ENCODE measurements around the gene ZNF687.

ZNF687 gene

GRCh38 chr1:151277249-151277648 is 4.8 kb upstream of the ZNF687 start:
- no peak overlapping the region for H3K27ac ChIP-seq
- H3K36me3 ChIP-seq, result 0 out of 2 replicates have a peak, but pooled peaks cover 19% of the 10 kb centered on the region
- no peaks in the 10 kb centered on the region for H3K9me3 ChIP-seq
- peak overlapping the region; percentile 50 for H3K4me2 ChIP-seq
- H3K4me1 ChIP-seq, result peaks cover 20% of the 10 kb centered on the region
- H3K9ac ChIP-seq, result no peak overlapping the region
- no peak overlapping the region for H3K4me3 ChIP-seq
- TF ChIP-seq Cebpa-rat (IDR thresholded peaks at IDR 0.05), result no peak
- no peaks in the 10 kb centered on the region for H3K27me3 ChIP-seq
- H4K20me1 ChIP-seq, result no peaks in the 10 kb centered on the region

- H3K9me3 ChIP-seq, result no peaks in the 10 kb centered on the region
Observed at GRCh38 chr1:151281225-151281968, 702 bp upstream of the ZNF687 start.

GRCh38 chr1:151282883-151283725 is 1.0 kb downstream of the ZNF687 start:
- Histone ChIP-seq H3K36me3 (peaks cover 37% of the 10 kb centered on the region), H3K4me3 (peak overlapping the region; percentile 98), H3K4me2 (peak overlapping the region; percentile 88), H3K4me1 (peaks cover 27% of the 10 kb centered on the region), H3K27ac (peak overlapping the region; percentile 94), H4K20me1 (peaks cover 58% of the 10 kb centered on the region), H3K9ac (peak overlapping the region; percentile 94), H3K9me3 (no peaks in the 10 kb centered on the region), H3K27me3 (no peaks in the 10 kb centered on the region)
- no peak for TF ChIP-seq Cebpa-rat (IDR thresholded peaks at IDR 0.05)

More at GRCh38 chr1:151281225-151281968, 702 bp upstream of the ZNF687 start:
- Histone ChIP-seq H3K27ac (peak overlapping the region; percentile 91), H3K4me1 (peaks cover 38% of the 10 kb centered on the region), H3K36me3 (peaks cover 20% of the 10 kb centered on the region), H3K9ac (peak overlapping the region; percentile 88), H3K4me3 (peak overlapping the region; percentile 98), H4K20me1 (peaks cover 41% of the 10 kb centered on the region), H3K4me2 (peak overlapping the region; percentile 82), H3K27me3 (no peaks in the 10 kb centered on the region)
- TF ChIP-seq Cebpa-rat (IDR thresholded peaks at IDR 0.05), result peak; percentile 52; the same call in 1 of the 2 replicates

- no peak overlapping the region for H3K4me3 ChIP-seq
- no peak overlapping the region for H3K27ac ChIP-seq
- peak overlapping the region; percentile 88 for H3K4me2 ChIP-seq
- H4K20me1 ChIP-seq, result peaks cover 68% of the 10 kb centered on the region
- peaks cover 37% of the 10 kb centered on the region for H3K4me1 ChIP-seq
- no peaks in the 10 kb centered on the region for H3K9me3 ChIP-seq
- no peak for TF ChIP-seq Cebpa-rat (IDR thresholded peaks at IDR 0.05)
- peaks cover 47% of the 10 kb centered on the region for H3K36me3 ChIP-seq
- H3K27me3 ChIP-seq, result no peaks in the 10 kb centered on the region
- H3K9ac ChIP-seq, result peak overlapping the region; percentile 43; the same call in 1 of the 2 replicates
Observed at GRCh38 chr1:151284013-151284577, 2.0 kb downstream of the ZNF687 start.

- no peak for TF ChIP-seq Cebpa-rat (IDR thresholded peaks at IDR 0.05)
- H3K36me3 ChIP-seq, result peaks cover 70% of the 10 kb centered on the region
- H3K4me1 ChIP-seq, result peaks cover 55% of the 10 kb centered on the region
Observed at GRCh38 chr1:151286619-151287340, 4.7 kb downstream of the ZNF687 start.

GRCh38 chr1:151287341-151287699 is 5.2 kb downstream of the ZNF687 start:
- no peak overlapping the region for H3K4me3 ChIP-seq
- no peak overlapping the region for H3K9ac ChIP-seq
- no peak for TF ChIP-seq Cebpa-rat (IDR thresholded peaks at IDR 0.05)
- no peak overlapping the region for H3K27ac ChIP-seq
- H3K27me3 ChIP-seq, result no peaks in the 10 kb centered on the region
- H3K36me3 ChIP-seq, result peaks cover 75% of the 10 kb centered on the region
- H3K9me3 ChIP-seq, result no peaks in the 10 kb centered on the region
- H4K20me1 ChIP-seq, result peaks cover 96% of the 10 kb centered on the region
- no peak overlapping the region for H3K4me2 ChIP-seq
- H3K4me1 ChIP-seq, result peaks cover 61% of the 10 kb centered on the region

More at GRCh38 chr1:151286619-151287340, 4.7 kb downstream of the ZNF687 start:
- Histone ChIP-seq H3K9ac (no peak overlapping the region), H3K27ac (no peak overlapping the region), H4K20me1 (peaks cover 90% of the 10 kb centered on the region), H3K4me3 (no peak overlapping the region), H3K9me3 (no peaks in the 10 kb centered on the region), H3K27me3 (no peaks in the 10 kb centered on the region), H3K4me2 (no peak overlapping the region)

- Histone ChIP-seq H3K9ac (no peak overlapping the region), H3K36me3 (peaks cover 75% of the 10 kb centered on the region), H3K9me3 (no peaks in the 10 kb centered on the region), H3K27ac (no peak overlapping the region), H3K4me1 (peaks cover 65% of the 10 kb centered on the region), H3K4me3 (no peak overlapping the region), H3K4me2 (peak overlapping the region; percentile 70; the same call in 1 of the 2 replicates), H3K27me3 (no peaks in the 10 kb centered on the region), H4K20me1 (peaks cover 92% of the 10 kb centered on the region)
- TF ChIP-seq Cebpa-rat (IDR thresholded peaks at IDR 0.05), result no peak
Observed at GRCh38 chr1:151287767-151288500, 5.8 kb downstream of the ZNF687 start.

- Histone ChIP-seq H3K4me1 (peaks cover 66% of the 10 kb centered on the region), H4K20me1 (peaks cover 90% of the 10 kb centered on the region), H3K27ac (peak overlapping the region; percentile 35; the same call in 1 of the 2 replicates), H3K36me3 (peaks cover 75% of the 10 kb centered on the region), H3K4me2 (peak overlapping the region; percentile 70), H3K9ac (no peak overlapping the region), H3K9me3 (no peaks in the 10 kb centered on the region), H3K27me3 (no peaks in the 10 kb centered on the region), H3K4me3 (no peak overlapping the region)
- no peak for TF ChIP-seq Cebpa-rat (IDR thresholded peaks at IDR 0.05)
Observed at GRCh38 chr1:151288502-151288901, 6.4 kb downstream of the ZNF687 start.
